GM13976 (cell line): ENCODE data around the gene MYADML2.

ENCODE experiments used
- DNase-seq: peaks from one replicate; pipeline ENCODE4 v3.0.0; 2012; ENCODE audit warnings: low spot score
- CTCF ChIP-seq: IDR thresholded peaks from 2 replicates; pipeline ENCODE4 v1.5.1; 2012; ENCODE audit warnings: borderline replicate concordance, mild to moderate bottlenecking; ENCODE audit not compliant: insufficient read depth; ENCODE audit errors: extremely low read depth, missing control alignments, control extremely low read depth
- in situ Hi-C: fragments of 300-500 bp; cut with MboI; formaldehyde crosslinking; loops from one replicate; pipeline ENCODE4 v1.12.0; 2022; ENCODE audit warnings: low sequenced_read_pairs, mixed read lengths, inconsistent platforms; ENCODE audit not compliant: unreplicated experiment

Gene MYADML2

GRCh38 chr17:81967244-81967532 is 20.2 kb upstream of the MYADML2 start:
- no peak for DNase-seq
- TF ChIP-seq CTCF = no peak
- in situ Hi-C loops = no loop called here

DNA sequence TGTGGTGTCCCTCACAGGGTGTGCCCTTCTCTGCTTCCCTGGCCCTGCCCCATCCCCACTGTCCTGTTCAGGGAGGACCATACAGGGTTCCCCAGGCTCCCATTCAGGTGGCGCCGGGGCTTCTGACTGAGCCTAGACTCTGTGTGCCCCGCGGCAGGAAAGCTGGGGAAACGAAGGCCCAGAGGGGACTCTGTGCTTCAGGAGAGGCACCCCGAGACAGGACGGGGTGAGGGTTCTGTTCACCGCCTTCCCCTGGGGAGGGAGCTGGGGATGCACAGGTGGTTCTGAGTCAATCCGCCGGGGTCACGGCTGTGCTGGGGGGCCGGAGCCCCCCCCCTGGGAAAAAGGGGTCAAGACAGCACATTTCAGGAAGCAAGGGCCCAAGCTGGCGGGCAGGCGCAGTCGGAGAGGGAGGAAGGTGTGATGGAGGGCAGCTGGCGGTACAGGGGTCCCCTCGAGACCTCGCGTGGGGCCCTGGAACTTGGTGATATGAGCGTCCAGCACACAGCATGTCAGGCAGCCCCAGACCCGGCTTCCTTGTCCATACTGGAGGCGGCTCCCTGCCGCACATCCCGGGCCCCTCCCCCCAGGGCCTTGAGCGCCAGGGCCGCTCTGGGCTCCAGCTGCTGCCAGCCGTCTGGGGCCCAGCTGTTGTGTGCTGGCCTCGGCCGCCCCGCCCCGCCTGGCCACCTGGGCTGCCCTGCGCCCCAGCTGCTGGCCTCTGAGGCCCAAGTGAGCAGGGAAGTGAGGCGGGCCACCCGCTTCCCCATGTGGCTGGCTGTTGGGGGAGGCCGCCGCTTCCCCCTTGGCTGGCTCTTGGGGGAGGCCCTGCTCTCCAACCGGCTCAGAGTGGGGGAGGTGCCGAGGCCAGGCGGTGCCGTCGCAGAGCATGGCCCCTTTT is 19.6 kb upstream of the MYADML2 start:
- TF ChIP-seq CTCF = no peak
- DNase-seq = no peak
- in situ Hi-C loops = no loop called here

DNA sequence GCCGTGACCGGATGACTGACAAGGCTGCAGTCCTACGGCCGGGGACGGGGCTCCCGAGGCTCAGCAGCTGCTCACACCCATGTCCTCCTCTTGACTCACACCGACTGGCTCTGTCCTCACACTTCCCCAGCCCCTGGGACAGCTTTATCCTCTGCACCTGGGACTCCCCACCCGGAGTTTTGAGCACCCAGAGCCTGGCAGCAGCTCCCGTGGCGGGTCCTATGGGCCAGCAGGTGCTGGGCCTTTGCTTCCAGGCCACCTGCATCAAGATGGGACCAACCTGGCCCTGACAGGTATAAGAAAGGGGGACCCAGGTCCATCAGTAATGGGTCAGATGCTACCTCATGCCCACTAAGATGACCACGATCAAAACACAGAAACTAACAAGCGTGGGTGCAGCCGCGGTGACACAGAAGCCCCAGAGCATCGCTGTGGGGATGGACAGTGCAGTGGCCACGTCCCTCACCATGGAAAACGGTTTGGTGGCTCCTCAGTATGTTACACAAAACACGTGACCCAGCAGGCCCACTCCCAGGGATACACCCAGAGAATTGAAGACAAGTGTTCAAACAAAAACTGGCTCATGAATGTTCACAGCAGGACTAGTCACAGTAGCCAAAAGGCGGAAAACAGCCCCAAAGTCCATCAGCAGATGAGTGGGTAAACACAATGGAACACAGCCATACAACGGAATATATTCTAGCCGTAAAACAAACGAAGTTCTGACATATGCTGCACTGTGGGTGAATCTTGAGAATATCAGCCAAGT is 17.2 kb upstream of the MYADML2 start:
- in situ Hi-C loops = no loop called here
- TF ChIP-seq CTCF = no peak
- no peak for DNase-seq

DNA sequence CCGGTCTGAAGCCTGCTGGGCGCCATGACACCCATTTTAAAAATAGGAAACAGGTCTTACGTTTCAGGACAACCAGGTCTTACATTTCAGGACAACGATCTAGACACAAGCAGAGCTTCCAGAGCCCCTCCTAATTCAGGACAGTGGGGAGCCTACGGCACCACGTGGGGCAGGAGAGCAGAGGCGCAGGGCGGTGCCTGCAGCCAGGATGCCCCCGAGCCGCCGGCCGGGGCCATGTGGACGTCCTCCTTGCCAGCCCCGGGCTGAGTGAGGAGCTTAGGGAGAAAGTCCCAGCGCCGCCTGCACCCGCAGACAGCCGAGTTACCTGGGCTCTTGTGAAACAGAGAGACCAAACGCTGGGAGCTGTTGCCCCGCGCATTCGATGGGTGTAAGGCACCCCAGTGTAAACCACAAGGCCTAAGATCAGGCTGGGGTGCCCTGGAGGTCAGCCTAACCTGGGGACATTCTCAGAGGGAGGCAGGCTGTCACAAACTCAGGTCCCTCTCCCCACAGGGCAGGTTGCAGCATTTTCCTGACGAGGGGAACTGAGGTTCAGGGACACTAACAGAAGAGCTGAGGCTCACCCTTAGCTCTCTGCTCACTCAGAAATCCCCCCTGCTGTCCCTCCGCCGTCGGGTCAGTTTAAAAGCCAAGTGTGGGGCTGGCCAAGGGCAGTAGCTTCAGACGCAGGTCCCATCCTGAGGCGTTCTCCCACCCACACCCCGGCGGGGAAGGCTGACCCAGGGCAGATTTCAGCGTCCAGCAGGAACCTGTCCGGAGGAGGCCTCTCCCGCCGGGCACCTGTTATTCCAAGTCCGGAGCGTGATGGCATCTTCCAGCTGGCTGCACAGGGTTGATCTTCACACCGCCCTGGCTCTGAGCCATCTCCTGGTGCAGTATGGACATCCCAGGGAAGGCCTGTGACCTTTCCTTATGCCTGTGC is 15.7 kb upstream of the MYADML2 start:
- TF ChIP-seq CTCF = no peak
- in situ Hi-C loops = no loop called here
- no peak for DNase-seq

GRCh38 chr17:81961521-81962498 is 14.8 kb upstream of the MYADML2 start:
- no peak for DNase-seq
- no peak for TF ChIP-seq CTCF
- in situ Hi-C loops = no loop called here
